GM12878 (cell line): ENCODE measurements around the gene CLEC18B. TPM values are rescaled to one million over a fixed set of nuclear protein-coding genes. Genes with fewer than 3 reads are reported as not detected.

Experiments used
- ATAC-seq: fragments of 200-7000 bp; cut with Tn5 transposase; 3 replicates; pipeline ENCODE4 v1.9.1; 2020; ENCODE audit warnings: mild to moderate bottlenecking, moderate library complexity
- BruUV-seq: library from RNA; stranded (reverse); fragments of 400-500 nt; replicated peaks from 2 replicates; lab custom pipeline; 2021; lab: Mats Ljungman, UMichigan
- CTCF ChIA-PET: fragments of 300-600 bp; sonication (Branson Sonifier 250); formaldehyde crosslinking; extraction: SDS; loops from one replicate; lab custom pipeline; 2021; ENCODE audit warnings: inconsistent platforms; lab: Yijun Ruan, JAX
- POLR2A ChIA-PET: fragments of 350-600 bp; formaldehyde crosslinking; extraction: SDS; loops from one replicate; lab custom pipeline; 2021; ENCODE audit warnings: inconsistent platforms; lab: Charles Lee
- RAD21 ChIA-PET: fragments of 300-600 bp; sonication (Branson Sonifier 250); formaldehyde crosslinking; loops from one replicate; lab custom pipeline; 2023; ENCODE audit warnings: antibody characterized with exemption; ENCODE audit not compliant: unreplicated experiment; lab: Charles Lee
- SMC1A ChIA-PET: fragments of 300-600 bp; sonication (Branson Sonifier 250); formaldehyde crosslinking; loops from one replicate; lab custom pipeline; 2023; ENCODE audit not compliant: unreplicated experiment, uncharacterized antibody; lab: Charles Lee
- DNase-seq: peaks from one replicate; pipeline ENCODE4 v3.0.0-alpha.2; 2011; ENCODE audit warnings: low read depth, low spot score
- FAIRE-seq: peaks from 3 replicates; lab custom pipeline; 2011; peaks lifted over from hg19 to GRCh38; lab: Jason Lieb, UNC
- H2AFZ ChIP-seq: 2 replicates; pipeline ENCODE4 v1.6.0; 2011; ENCODE audit warnings: low read depth, low read length, control low read depth; ENCODE audit not compliant: control insufficient read depth
- H3K27ac ChIP-seq: 2 replicates; pipeline ENCODE4 v1.5.1; 2011; ENCODE audit warnings: control low read depth; ENCODE audit not compliant: control insufficient read depth, insufficient read depth
- H3K27me3 ChIP-seq, 2 experiments: replicated peaks in 1 of 2; 2 replicates each; pipeline versions ENCODE4 v1.6.0 to v1.6.1; 2011; ENCODE audit warnings: low read length in 1 of 2; ENCODE audit not compliant: control insufficient read depth in 2 of 2, insufficient read depth in 2 of 2
- H3K36me3 ChIP-seq, 2 experiments: 2 replicates each; pipeline ENCODE4 v1.5.1; 2011; ENCODE audit warnings: low read length in 1 of 2; ENCODE audit not compliant: control insufficient read depth in 2 of 2, insufficient read depth in 2 of 2
- H3K4me1 ChIP-seq: 2 replicates; pipeline ENCODE4 v1.6.1; 2011; ENCODE audit warnings: mild to moderate bottlenecking, low read length, moderate library complexity, mixed read lengths; ENCODE audit not compliant: control insufficient read depth, insufficient read depth
- H3K4me2 ChIP-seq: 2 replicates; pipeline ENCODE4 v1.6.0; 2011; ENCODE audit warnings: control low read depth; ENCODE audit not compliant: control insufficient read depth, insufficient read depth
- H3K4me3 ChIP-seq: fragments of 200-600 bp; sonication (generic); 2 replicates; pipeline ENCODE4 v1.5.1; 2016
- H3K79me2 ChIP-seq: 2 replicates; pipeline ENCODE4 v1.6.0; 2011; ENCODE audit warnings: low read length; ENCODE audit not compliant: control insufficient read depth, insufficient read depth
- H3K9ac ChIP-seq: 2 replicates; pipeline ENCODE4 v1.8.0; 2011; ENCODE audit warnings: low read length, control low read depth, mixed read lengths; ENCODE audit not compliant: control insufficient read depth, insufficient read depth
- H3K9me3 ChIP-seq: replicated peaks from 3 replicates; pipeline ENCODE4 v1.5.1; 2011; ENCODE audit warnings: mild to moderate bottlenecking, low read length; ENCODE audit not compliant: control insufficient read depth, insufficient read depth
- H4K20me1 ChIP-seq: 2 replicates; pipeline ENCODE4 v1.6.0; 2011; ENCODE audit not compliant: control insufficient read depth, insufficient read depth
- HDAC2 ChIP-seq: fragments of 200-600 bp; sonication (generic); IDR thresholded peaks from 2 replicates; pipeline ENCODE4 v1.6.1; 2017
- NR2C1 ChIP-seq: fragments of 450-650 bp; IDR thresholded peaks from 2 replicates; pipeline ENCODE4 v1.6.1; 2017; ENCODE audit warnings: antibody characterized with exemption, mild to moderate bottlenecking, moderate library complexity
- NR2F1 ChIP-seq: fragments of 450-650 bp; conservative IDR thresholded peaks from 2 replicates; pipeline ENCODE4 v1.6.1; 2017; ENCODE audit warnings: mild to moderate bottlenecking
- POLR2A ChIP-seq: IDR thresholded peaks from 2 replicates; pipeline ENCODE4 v1.6.1; 2011; ENCODE audit warnings: low read depth, mild to moderate bottlenecking, low read length
- RAD21 ChIP-seq: IDR thresholded peaks from 2 replicates; pipeline ENCODE4 v1.6.1; 2011; ENCODE audit warnings: mild to moderate bottlenecking, low read depth, low read length, moderate library complexity; ENCODE audit not compliant: insufficient read depth
- RUNX3 ChIP-seq: IDR thresholded peaks from 2 replicates; pipeline ENCODE4 v1.6.1; 2012; ENCODE audit warnings: low read length, inconsistent platforms
- SMAD1 ChIP-seq: fragments of 450-650 bp; IDR thresholded peaks from 2 replicates; pipeline ENCODE4 v1.6.1; 2018; ENCODE audit warnings: mild to moderate bottlenecking, low read depth; ENCODE audit not compliant: partially characterized antibody
- SREBF2 ChIP-seq: IDR thresholded peaks from 2 replicates; pipeline ENCODE4 v1.6.1; 2012; ENCODE audit warnings: mild to moderate bottlenecking, low read length
- SUZ12 ChIP-seq: fragments of 200-600 bp; sonication (generic); IDR thresholded peaks from one replicate; pipeline ENCODE4 v1.6.1; 2018; ENCODE audit warnings: antibody characterized with exemption, mild to moderate bottlenecking; ENCODE audit not compliant: unreplicated experiment
- TBL1XR1 ChIP-seq: IDR thresholded peaks from 2 replicates; pipeline ENCODE4 v1.6.1; 2012; ENCODE audit warnings: low read depth, low read length, improper control_type of control experiment
- YBX1 ChIP-seq: fragments of 450-650 bp; IDR thresholded peaks from 2 replicates; pipeline ENCODE4 v1.6.1; 2016; ENCODE audit warnings: antibody characterized with exemption
- YY1 ChIP-seq: IDR thresholded peaks from 2 replicates; pipeline ENCODE4 v1.6.1; 2011; ENCODE audit warnings: low read depth, mild to moderate bottlenecking, low read length
- ZNF384 ChIP-seq: IDR thresholded peaks from 2 replicates; pipeline ENCODE4 v1.6.1; 2012; ENCODE audit warnings: low read depth, mild to moderate bottlenecking, low read length, improper control_type of control experiment, borderline replicate concordance
- ZSCAN29 ChIP-seq: fragments of 450-650 bp; IDR thresholded peaks from 2 replicates; pipeline ENCODE4 v1.6.1; 2017; ENCODE audit warnings: mild to moderate bottlenecking, moderate library complexity
- WGBS: methylation state at CpG from one replicate; pipeline ENCODE4 v1.1.6; 2016; ENCODE audit warnings: low lambda C conversion rate; ENCODE audit not compliant: insufficient replicate concordance, insufficient coverage; ENCODE audit errors: missing lambda C conversion rate; 5-methylcytosine and 5-hydroxymethylcytosine counted together
- in situ Hi-C: fragments of 300-500 bp; cut with MboI; formaldehyde crosslinking; loops from 9 replicates; pipeline ENCODE4 v1.14.3; 2018; ENCODE audit warnings: mixed read lengths
- intact Hi-C: fragments of 100-400 bp; cut with micrococcal nuclease; formaldehyde crosslinking; loops from one replicate; pipeline ENCODE4 v1.14.2; 2022; ENCODE audit not compliant: unreplicated experiment
- polyA plus RNA-seq, 11 experiments: library from polyadenylated mRNA; depleted of rRNA in 4 of 11; unstranded in 6 of 11; stranded (reverse) in 5 of 11; fragments of >200 nt; fragmentation: Nextera tagmentation in 4 of 11; fragmentation: Illumina TruSeq in 1 of 11; extraction: Ambion mirVana in 4 of 11; extraction: Trizol in 1 of 11; gene quantifications; 1 replicate in 1 of 11; 2 replicates in 10 of 11; pipeline versions ENCODE4 v1.2.1 to v1.2.3, GENCODE V29; 2011 to 2016; ENCODE audit warnings: inconsistent platforms in 2 of 11, missing spikeins in 2 of 11, low read depth in 1 of 11
- total RNA-seq, 4 experiments: library from RNA; depleted of rRNA in 3 of 4; stranded (reverse); fragments of >200 nt in 3 of 4; fragmentation: Illumina TruSeq in 1 of 4; extraction: Trizol in 1 of 4; gene quantifications; 2 replicates each; pipeline versions ENCODE4 v1.2.1 to v1.2.3, GENCODE V29; 2013 to 2021
- TF ChIP-seq, protein P1 (sequence below): fragments of 450-650 bp; formaldehyde crosslinking; IDR thresholded peaks from 2 replicates; pipeline ENCODE4 v1.5.0; 2022; ENCODE audit warnings: mild to moderate bottlenecking, missing genetic modification characterization
- TF ChIP-seq, protein P2 (sequence below): fragments of 450-650 bp; IDR thresholded peaks from 2 replicates; pipeline ENCODE4 v1.6.1; 2017; ENCODE audit warnings: mild to moderate bottlenecking
- TF ChIP-seq, protein P3 (sequence below): fragments of 450-650 bp; formaldehyde crosslinking; IDR thresholded peaks from 2 replicates; pipeline ENCODE4 v1.4.0; 2020; ENCODE audit warnings: mild to moderate bottlenecking, moderate library complexity
- TF ChIP-seq, protein P4 (sequence below): IDR thresholded peaks from 2 replicates; pipeline ENCODE4 v1.6.1; 2011; ENCODE audit warnings: low read depth, low read length, improper control_type of control experiment, borderline replicate concordance

The CLEC18B gene
- total and polyA plus RNA-seq, 10 of the 15 experiments (the other 5 are each of a cell fraction or from before 2014, with no cell fraction given) = 0.03 to 0.32 (median 0.18) TPM; not detected in 6

DNA sequence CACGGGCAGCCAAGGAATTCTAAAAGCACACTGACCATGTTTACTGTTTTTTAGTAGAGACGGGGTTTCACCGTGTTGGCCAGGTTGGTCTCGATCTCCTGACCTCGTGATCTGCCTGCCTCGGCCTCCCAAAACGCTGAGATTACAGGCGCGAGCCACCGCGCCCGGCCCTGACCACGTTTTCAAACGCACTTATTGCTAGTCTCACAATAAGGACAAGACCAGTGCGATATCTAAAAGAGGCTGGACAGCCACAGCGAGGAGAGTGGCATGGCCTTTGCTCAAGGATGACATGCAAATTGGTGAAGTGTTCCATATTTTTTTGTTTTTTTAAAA, 35.0 kb upstream of the CLEC18B start:
- H3K4me2 ChIP-seq = no peak overlapping the region
- TF ChIP-seq NR2C1 (no peak), YBX1 (no peak), YY1 (no peak), SREBF2 (no peak), RUNX3 (no peak), HDAC2 (no peak), NR2F1 (no peak), RAD21 (no peak), POLR2A (no peak), TBL1XR1 (no peak), ZSCAN29 (no peak), SMAD1 (no peak), SUZ12 (no peak), ZNF384 (no peak)
- TF ChIP-seq, protein P1, sequence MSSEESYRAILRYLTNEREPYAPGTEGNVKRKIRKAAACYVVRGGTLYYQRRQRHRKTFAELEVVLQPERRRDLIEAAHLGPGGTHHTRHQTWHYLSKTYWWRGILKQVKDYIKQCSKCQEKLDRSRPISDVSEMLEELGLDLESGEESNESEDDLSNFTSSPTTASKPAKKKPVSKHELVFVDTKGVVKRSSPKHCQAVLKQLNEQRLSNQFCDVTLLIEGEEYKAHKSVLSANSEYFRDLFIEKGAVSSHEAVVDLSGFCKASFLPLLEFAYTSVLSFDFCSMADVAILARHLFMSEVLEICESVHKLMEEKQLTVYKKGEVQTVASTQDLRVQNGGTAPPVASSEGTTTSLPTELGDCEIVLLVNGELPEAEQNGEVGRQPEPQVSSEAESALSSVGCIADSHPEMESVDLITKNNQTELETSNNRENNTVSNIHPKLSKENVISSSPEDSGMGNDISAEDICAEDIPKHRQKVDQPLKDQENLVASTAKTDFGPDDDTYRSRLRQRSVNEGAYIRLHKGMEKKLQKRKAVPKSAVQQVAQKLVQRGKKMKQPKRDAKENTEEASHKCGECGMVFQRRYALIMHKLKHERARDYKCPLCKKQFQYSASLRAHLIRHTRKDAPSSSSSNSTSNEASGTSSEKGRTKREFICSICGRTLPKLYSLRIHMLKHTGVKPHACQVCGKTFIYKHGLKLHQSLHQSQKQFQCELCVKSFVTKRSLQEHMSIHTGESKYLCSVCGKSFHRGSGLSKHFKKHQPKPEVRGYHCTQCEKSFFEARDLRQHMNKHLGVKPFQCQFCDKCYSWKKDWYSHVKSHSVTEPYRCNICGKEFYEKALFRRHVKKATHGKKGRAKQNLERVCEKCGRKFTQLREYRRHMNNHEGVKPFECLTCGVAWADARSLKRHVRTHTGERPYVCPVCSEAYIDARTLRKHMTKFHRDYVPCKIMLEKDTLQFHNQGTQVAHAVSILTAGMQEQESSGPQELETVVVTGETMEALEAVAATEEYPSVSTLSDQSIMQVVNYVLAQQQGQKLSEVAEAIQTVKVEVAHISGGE (CRISPR knock-in tag) = no peak
- TF ChIP-seq, protein P2, sequence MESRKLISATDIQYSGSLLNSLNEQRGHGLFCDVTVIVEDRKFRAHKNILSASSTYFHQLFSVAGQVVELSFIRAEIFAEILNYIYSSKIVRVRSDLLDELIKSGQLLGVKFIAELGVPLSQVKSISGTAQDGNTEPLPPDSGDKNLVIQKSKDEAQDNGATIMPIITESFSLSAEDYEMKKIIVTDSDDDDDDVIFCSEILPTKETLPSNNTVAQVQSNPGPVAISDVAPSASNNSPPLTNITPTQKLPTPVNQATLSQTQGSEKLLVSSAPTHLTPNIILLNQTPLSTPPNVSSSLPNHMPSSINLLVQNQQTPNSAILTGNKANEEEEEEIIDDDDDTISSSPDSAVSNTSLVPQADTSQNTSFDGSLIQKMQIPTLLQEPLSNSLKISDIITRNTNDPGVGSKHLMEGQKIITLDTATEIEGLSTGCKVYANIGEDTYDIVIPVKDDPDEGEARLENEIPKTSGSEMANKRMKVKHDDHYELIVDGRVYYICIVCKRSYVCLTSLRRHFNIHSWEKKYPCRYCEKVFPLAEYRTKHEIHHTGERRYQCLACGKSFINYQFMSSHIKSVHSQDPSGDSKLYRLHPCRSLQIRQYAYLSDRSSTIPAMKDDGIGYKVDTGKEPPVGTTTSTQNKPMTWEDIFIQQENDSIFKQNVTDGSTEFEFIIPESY = no peak
- TF ChIP-seq, protein P3, sequence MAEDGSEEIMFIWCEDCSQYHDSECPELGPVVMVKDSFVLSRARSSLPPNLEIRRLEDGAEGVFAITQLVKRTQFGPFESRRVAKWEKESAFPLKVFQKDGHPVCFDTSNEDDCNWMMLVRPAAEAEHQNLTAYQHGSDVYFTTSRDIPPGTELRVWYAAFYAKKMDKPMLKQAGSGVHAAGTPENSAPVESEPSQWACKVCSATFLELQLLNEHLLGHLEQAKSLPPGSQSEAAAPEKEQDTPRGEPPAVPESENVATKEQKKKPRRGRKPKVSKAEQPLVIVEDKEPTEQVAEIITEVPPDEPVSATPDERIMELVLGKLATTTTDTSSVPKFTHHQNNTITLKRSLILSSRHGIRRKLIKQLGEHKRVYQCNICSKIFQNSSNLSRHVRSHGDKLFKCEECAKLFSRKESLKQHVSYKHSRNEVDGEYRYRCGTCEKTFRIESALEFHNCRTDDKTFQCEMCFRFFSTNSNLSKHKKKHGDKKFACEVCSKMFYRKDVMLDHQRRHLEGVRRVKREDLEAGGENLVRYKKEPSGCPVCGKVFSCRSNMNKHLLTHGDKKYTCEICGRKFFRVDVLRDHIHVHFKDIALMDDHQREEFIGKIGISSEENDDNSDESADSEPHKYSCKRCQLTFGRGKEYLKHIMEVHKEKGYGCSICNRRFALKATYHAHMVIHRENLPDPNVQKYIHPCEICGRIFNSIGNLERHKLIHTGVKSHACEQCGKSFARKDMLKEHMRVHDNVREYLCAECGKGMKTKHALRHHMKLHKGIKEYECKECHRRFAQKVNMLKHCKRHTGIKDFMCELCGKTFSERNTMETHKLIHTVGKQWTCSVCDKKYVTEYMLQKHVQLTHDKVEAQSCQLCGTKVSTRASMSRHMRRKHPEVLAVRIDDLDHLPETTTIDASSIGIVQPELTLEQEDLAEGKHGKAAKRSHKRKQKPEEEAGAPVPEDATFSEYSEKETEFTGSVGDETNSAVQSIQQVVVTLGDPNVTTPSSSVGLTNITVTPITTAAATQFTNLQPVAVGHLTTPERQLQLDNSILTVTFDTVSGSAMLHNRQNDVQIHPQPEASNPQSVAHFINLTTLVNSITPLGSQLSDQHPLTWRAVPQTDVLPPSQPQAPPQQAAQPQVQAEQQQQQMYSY (CRISPR knock-in tag) = no peak
- TF ChIP-seq, protein P4, sequence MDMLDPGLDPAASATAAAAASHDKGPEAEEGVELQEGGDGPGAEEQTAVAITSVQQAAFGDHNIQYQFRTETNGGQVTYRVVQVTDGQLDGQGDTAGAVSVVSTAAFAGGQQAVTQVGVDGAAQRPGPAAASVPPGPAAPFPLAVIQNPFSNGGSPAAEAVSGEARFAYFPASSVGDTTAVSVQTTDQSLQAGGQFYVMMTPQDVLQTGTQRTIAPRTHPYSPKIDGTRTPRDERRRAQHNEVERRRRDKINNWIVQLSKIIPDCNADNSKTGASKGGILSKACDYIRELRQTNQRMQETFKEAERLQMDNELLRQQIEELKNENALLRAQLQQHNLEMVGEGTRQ = no peak
- TF ChIP-seq, all 136 proteins: peak for 0
- Histone ChIP-seq H3K9me3 (no peaks in the 10 kb centered on the region), H3K79me2 (no peaks in the 10 kb centered on the region), H3K4me3 (no peak overlapping the region), H3K36me3 (peaks cover 0 to 21% of the 10 kb centered on the region in 2 experiments; a peak in 3 of 4 replicates), H4K20me1 (peaks cover 7% of the 10 kb centered on the region), H2AFZ (no peak overlapping the region), H3K27ac (no peak overlapping the region), H3K27me3 (no peaks in the 10 kb centered on the region), H3K9ac (no peak overlapping the region), H3K4me1 (peaks cover 17% of the 10 kb centered on the region)
- ATAC-seq (no peak), DNase-seq (no peak), FAIRE-seq (no peak)
- intact Hi-C loops = no loop called here
- in situ Hi-C loops = no loop called here
- ChIA-PET CTCF (no interaction called here), RAD21 (no interaction called here), POLR2A (no interaction called here), SMC1A (no interaction called here)
- BruUV-seq = no TSS peak
- 96% methylated on average over 16 of the region's 16 CpGs for WGBS
